Stimulated activated CD4-positive, alpha-beta T cell treated with anti-CD3 and anti-CD28 coated beads, Interleukin-2, amount 100 ng/mL, for 48 hours (primary cell): Measurements from ENCODE around the gene WBP2.

ENCODE experiments used
- DNase-seq, 2 donors: peaks; one replicate each; pipeline ENCODE4 v3.0.0-alpha.2; 2020

WBP2 gene

DNA sequence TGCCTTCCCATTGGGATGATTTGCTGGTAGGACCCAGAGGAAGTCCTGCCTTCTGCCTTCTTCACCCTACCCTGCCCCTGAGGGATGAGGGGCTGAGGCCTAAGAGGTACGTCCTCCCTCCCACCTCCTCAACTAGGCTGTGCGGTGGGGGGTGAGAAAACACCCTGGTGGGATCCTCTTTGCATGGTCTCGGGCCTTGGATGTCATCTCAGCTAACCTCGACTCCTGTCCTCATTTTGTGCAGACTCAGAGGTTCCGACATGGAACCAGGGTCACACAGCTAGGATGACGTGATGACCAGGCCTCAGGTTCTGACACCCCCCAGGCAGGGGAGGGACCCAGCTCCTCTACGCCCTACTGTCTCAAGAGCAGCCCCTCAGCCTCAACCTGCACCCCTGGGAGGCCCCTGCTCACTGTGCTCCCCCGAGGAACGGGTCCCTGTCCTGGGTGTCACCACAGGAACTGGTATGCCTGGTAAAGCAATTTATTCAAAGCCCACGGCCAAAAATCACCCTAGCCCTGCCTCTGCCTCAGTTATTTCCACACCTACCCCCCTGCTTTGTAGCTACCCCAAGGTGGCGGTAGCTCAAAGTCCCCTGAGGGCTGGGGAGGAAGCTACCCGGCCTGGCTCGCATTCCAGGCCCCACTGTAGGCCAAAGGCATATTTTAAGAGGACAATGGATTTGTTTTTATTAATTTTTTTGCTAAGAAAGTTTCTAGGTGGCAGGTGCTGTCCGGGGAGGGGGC, 28.4 kb downstream of the WBP2 start:
- DNase-seq: no peak

DNA sequence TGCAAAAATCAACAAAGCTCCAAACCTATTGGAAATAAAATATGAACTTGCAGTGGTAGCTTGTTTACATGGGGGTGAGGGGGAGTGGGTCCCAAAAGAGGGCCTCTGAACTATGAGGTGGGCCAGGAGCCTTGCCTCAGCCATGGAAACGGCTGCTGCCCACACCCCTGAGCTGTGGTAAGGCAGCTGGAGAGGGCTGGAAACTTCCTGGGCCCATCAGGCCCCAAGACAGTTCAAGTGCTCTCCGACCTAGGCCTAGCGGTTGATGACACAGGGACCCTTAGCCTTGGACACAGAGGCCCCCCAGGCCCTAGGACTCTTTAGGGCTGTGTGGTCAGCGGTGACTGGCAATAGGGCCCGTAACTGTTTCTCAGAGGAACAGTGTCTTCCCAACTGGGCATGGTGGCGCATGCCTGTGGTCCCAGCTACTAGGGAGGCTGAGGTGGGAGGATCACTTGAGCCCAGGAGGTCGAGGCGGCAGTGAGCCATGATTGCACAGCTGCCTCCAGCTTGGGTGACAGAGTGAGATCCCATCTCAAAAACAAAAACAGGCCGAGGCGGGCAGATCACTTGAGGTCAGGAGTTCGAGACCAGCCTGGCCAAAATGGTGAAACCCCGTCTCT, 29.3 kb downstream of the WBP2 start:
- no peak for DNase-seq

DNA sequence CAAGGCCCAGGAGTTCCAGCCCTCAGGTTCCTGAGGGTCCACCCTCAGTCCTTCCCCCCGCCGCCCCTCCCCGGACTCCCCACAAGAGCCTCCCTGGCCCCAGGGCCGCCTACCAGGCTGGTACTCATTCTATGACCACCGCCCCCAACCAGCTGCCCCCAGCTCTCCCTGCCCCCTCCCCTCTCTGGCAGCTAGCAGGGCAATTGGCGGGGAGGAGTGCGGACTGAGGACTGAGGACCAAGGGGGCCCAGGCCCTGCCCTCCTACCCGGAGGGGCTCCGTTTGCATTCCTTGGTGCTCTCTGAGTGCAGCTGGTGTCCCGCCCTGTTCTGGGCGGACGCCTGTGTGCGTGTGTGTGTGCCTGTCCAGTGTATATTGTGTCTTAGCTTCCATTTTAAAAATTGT, 30.0 kb downstream of the WBP2 start:
- DNase-seq: no peak

GRCh38 chr17:75824666-75825065, 30.5 kb downstream of the WBP2 start:
- no peak for DNase-seq

DNA sequence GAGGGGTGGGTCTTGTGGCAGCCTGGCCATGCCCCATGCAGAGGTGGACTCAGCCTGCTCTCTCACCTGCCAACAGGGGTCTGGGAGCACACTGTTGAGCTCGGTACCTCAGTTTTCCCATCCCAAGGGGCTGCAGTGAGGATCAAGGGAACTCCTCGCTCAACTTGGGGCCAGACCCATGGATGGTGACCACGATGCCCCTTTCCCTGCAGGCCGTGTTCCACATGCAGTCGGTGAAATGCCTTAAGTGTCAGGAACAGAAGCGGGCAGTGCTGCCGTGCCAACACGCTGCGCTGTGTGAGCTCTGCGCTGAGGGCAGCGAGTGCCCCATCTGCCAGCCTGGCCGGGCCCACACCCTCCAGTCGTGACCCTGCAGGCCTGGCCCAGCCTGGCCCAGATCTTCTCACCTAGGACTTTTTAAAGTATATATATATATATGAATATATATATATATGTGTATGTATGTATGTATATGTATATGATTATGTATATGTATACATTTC, 31.0 kb downstream of the WBP2 start:
- no peak for DNase-seq

DNA sequence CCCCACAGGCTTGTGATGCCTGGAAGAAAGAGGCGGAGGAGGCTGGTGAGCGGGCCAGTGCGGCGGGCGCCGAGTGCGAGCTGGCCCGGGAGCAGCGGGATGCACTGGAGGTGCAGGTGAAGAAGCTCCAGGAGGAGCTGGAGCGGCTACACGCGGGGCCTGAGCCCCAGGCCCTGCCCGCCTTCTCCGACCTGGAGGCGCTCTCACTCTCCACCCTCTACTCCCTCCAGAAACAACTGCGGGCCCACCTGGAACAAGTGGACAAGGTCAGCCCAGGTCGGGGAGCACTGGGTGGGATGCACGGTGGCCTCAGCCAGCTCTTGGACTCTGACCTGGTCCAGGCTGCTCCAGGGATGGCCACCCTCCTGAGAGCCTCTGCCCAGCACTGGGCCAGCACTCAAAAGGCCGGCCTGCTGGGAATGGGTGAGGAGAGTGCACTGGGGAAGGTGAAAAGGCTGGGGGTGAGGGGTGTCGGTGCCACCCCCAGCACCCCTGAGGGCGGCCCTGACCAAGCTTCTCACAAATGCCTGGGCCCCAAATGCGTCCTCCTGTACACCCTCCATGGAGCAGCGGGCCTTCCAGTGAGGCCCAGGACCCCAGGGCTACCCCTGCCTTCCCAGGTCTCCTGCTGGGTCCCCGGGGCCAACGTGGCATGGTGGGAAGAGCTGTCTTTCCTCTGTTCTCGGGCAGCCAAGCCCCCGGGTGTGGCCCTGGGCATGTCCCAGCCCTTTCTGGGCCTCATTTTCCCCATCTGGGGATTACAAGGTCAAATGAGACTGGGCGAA, 31.7 kb downstream of the WBP2 start:
- no peak for DNase-seq

GRCh38 chr17:75822800-75823166, 32.4 kb downstream of the WBP2 start:
- no peak for DNase-seq

DNA sequence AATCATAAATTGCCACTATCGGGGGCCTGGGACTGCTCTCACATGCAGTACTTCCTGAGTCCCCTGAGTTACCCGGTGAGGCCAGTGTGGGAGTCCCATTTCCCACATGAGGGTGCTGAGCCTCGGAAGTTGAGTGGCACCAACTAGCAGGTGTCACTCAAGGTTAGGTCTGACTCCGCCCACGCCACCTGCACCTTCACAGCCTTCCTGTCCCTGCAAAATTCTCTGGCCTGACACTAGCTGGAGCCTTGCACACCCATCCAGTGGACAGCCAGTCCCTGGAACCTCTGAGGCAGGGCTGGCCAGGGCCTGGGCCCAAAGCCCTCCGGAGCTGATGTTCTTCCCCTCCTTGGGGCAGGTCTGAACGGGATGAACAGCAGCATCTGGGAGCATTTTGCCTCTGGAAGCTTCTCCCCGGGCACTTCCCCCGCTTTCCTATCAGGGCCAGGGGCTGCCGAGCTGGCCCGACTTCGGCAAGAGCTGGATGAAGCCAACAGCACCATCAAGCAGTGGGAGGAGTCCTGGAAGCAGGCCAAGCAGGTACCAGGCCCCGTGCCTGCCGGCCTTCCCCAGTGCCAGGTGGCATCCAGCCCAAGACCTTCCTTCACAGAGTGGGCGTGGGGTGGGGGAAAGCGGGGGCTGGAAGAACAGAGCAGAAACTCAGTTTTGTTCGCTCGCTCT, 32.9 kb downstream of the WBP2 start:
- DNase-seq: no peak

DNA sequence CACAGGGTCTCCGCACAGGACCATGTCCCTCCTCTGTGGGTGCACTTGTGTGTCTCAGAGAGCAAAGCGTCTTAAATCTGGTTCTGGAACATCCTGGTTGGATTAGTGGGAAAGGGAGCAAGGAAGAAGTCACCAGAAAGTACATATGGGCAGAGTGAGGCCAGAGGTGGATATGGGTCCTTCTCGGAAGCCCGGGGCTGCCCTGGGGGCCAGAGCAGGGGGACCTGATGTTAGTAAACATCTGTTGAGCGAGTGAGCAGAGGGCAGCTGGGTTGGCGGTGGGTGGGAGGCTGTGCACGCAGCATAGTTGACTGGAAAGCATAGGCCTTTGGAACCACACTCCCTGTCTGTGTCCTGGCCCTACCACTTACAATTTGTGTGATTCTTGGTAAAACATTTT, 33.6 kb downstream of the WBP2 start:
- DNase-seq: no peak

DNA sequence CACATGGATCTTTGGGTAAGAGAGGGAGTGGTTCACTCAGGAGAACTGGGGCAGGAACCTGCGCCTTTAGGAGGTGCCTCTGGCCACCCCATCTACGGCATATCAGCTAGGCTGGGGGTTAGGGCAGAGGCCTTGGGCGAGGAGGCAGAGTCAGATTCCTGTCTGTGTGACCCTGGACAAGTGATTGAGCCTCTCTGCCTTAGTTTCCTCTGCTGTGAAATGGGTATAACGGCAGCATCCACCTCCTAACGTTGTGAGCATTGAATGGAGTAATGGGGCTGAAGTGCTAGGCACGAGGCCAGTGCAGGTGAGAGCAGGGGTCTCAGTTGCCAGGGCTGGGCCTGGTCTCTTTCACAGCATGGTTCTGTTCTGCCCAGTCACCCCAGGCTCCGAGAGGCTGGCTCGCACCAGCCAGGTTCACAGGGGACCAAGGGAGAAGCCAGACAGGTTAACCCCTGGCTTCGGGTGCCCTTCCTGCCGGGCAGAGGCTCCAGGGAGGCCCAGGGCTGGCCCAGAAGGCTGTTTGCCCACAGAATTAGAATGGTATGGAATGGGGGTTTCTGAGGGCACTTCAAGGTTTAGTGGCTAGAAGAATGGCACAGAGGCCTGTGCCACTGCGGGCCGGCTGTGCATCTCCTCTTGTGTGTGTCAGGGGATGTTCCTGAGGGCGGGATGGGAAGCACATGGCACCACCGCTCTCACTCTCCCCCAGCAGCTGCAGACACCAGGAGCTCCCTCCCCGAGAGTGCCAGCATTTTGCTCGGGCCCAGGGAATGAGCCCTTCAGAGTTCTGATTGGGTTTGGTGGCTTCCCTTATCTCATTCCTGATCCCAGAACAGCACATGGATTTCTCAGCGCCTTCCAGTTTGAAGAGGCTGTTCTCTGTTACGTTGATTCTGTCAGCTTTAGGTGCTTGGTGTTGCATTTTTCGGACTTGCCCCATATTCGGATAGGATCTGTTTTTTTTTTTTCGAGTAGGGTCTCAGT, 34.7 kb downstream of the WBP2 start:
- no peak for DNase-seq

GRCh38 chr17:75819678-75820077, 35.5 kb downstream of the WBP2 start:
- DNase-seq: no peak

DNA sequence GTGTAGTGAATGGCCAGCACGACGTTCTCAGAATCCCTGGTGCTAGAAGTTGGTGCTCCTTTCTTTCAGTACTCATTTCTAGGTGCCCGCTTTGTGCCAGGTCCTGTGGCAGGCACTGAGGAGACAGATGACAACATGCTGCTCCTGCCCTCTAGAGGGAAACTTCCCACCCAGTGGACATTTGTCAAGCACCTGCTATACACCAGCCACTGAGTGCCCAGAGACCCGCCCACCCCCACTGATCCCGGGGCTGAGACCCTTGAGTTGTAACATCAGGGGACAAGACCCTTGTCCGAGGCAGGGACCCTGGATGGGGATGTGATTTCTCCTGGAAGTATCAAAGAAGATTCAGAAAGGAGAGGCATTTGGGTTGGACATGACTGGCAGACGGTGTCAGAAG, 36.0 kb downstream of the WBP2 start:
- DNase-seq: no peak

DNA sequence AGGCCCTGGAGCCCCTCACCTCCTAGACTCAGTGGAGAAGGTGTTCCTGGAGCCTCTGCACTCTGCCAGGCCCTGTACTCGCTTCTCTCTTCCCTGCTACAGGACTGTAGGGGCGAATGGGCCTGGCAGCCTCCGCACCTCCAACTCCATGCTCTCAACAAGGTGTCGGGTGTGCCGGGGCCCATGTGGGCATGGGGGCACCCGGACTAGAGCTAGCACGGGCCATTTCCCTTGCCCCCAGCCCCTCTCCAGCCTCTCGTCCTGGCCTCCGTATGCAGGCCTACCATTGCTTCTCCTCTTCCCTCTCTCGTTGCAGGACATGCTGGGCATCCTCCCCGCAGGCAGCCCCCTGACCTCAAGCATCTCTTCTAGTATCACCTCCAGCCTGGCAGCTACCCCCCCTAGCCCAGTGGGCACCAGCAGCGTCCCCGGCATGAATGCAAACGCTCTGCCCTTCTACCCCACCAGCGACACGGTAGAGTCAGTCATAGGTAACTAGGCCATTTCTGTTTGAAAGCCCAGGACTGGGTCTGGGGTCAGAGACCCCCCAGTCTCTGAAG, 36.7 kb downstream of the WBP2 start:
- DNase-seq: no peak

- DNase-seq: no peak
Observed at GRCh38 chr17:75817571-75817970, 37.6 kb downstream of the WBP2 start.

GRCh38 chr17:75816693-75817092, 38.4 kb downstream of the WBP2 start:
- DNase-seq: no peak

GRCh38 chr17:75815399-75815798, 39.7 kb downstream of the WBP2 start:
- DNase-seq: no peak

- no peak for DNase-seq
Observed at GRCh38 chr17:75814900-75815373, 40.2 kb downstream of the WBP2 start.

DNA sequence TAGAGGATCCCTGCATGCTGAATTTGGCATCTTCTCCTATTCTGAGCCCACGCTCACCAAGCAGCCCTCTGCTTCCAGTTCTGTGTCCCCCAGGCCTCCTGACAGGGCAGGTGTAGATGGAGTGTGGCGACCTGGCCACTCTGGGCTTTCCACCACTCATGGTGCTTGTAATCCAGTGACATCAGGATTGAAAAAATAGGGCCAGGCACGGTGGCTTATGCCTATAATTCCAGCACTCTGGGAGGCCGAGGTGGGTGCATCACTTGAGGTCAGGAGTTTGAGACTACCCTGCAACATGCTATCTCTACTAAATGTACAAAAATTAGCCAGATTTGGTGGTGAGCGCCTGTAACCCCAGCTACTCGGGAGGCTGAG, 41.1 kb downstream of the WBP2 start:
- DNase-seq: no peak

DNA sequence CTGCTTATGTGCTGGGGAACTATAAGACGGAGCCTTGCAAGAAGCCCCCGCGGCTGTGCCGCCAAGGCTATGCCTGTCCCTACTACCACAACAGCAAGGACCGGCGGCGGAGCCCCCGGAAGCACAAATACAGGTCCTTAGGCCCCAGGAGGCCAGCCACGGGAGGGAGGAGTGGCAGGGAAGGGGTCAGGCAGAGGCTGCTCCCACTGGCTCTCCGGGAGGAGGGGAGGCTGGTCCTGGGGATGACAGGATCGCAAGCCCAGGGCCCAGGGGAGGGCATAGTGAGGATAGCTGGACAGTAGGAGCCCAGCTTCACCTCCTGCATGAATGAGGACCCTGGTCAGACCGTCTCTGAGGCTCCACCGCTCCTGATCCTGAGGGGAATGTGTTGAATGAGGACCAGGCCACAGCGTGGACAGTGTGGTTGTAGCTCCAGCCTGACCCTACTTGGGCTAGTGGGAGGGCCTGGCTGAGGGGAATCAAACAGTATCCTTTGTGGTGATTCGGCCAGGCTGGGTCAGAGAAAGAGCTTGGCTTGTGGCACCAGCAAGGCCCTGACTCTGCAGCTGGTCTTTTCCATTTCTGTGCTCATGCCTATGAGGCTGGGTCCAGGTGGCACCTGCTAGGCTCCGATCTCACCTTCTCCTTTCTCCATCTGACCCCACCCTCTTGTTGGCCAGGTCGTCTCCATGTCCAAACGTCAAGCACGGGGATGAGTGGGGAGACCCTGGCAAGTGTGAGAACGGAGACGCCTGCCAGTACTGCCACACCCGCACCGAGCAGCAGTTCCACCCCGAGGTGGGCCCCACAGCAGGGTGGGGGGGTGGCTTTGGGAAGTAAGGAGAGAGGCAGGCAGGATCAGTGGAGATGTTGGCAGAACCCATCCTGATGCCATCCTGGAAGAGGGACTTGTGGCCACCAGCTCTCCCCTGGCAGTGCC, 41.8 kb downstream of the WBP2 start:
- no peak for DNase-seq
